WTC11 (cell line): Measurements from ENCODE around the gene LEFTY1. TPM values are rescaled to one million over a fixed set of nuclear protein-coding genes. Genes with fewer than 3 reads are reported as not detected.

Source experiments
- ATF1 ChIP-seq: sonication (generic); formaldehyde crosslinking; IDR thresholded peaks from 2 replicates; pipeline ENCODE4 v1.8.1; 2023; ENCODE audit warnings: mild to moderate bottlenecking, moderate library complexity, missing genetic modification reagents
- CREM ChIP-seq: sonication (generic); formaldehyde crosslinking; IDR thresholded peaks from 2 replicates; pipeline ENCODE4 v1.8.1; 2022; ENCODE audit warnings: mild to moderate bottlenecking, missing genetic modification reagents, moderate library complexity
- FOXP1 ChIP-seq: sonication (generic); formaldehyde crosslinking; IDR thresholded peaks from 2 replicates; pipeline ENCODE4 v1.8.0; 2022; ENCODE audit warnings: missing genetic modification reagents, mild to moderate bottlenecking, moderate library complexity, borderline replicate concordance
- KAT7 ChIP-seq: sonication (generic); formaldehyde crosslinking; IDR thresholded peaks from 2 replicates; pipeline ENCODE4 v1.8.1; 2023; ENCODE audit warnings: missing genetic modification reagents, mild to moderate bottlenecking, borderline replicate concordance
- RORB ChIP-seq: fragments of 250-450 bp; sonication (Bioruptor Pico); IDR thresholded peaks from 2 replicates; pipeline ENCODE4 v1.9.0; 2021; ENCODE audit warnings: mild to moderate bottlenecking
- SMAD3 ChIP-seq: sonication (generic); formaldehyde crosslinking; IDR thresholded peaks from 2 replicates; pipeline ENCODE4 v1.8.0; 2022; ENCODE audit warnings: missing genetic modification reagents, mild to moderate bottlenecking, borderline replicate concordance
- SP1 ChIP-seq: sonication (generic); formaldehyde crosslinking; conservative IDR thresholded peaks from 2 replicates; pipeline ENCODE4 v1.8.1; 2022; ENCODE audit warnings: missing genetic modification reagents
- ZNF121 ChIP-seq: sonication (generic); formaldehyde crosslinking; IDR thresholded peaks from 2 replicates; pipeline ENCODE4 v1.8.0; 2023; ENCODE audit warnings: missing genetic modification reagents
- ZNF138 ChIP-seq: sonication (generic); formaldehyde crosslinking; conservative IDR thresholded peaks from 2 replicates; pipeline ENCODE4 v1.8.1; 2022; ENCODE audit warnings: mild to moderate bottlenecking, moderate library complexity, missing genetic modification reagents
- ZNF232 ChIP-seq: sonication (generic); formaldehyde crosslinking; IDR thresholded peaks from 2 replicates; pipeline ENCODE4 v1.8.0; 2022; ENCODE audit warnings: mild to moderate bottlenecking, missing genetic modification reagents
- ZNF263 ChIP-seq: sonication (generic); formaldehyde crosslinking; IDR thresholded peaks from 2 replicates; pipeline ENCODE4 v1.8.1; 2022; ENCODE audit warnings: low read depth, mild to moderate bottlenecking, moderate library complexity, missing genetic modification reagents
- ZNF396 ChIP-seq: fragments of 250-450 bp; sonication (Bioruptor Pico); IDR thresholded peaks from 2 replicates; pipeline ENCODE4 v1.8.0; 2021; ENCODE audit warnings: mild to moderate bottlenecking, moderate library complexity, borderline replicate concordance
- total RNA-seq: library from RNA; stranded (reverse); gene quantifications from 3 replicates; pipeline ENCODE4 v1.2.3, GENCODE V29; 2021
- TF ChIP-seq, protein P1 (sequence below): sonication (generic); formaldehyde crosslinking; IDR thresholded peaks from 2 replicates; pipeline ENCODE4 v1.8.1; 2022; ENCODE audit warnings: missing genetic modification reagents, borderline replicate concordance
- TF ChIP-seq, protein P2 (sequence below): sonication (generic); formaldehyde crosslinking; IDR thresholded peaks from 2 replicates; pipeline ENCODE4 v1.8.0; 2022; ENCODE audit warnings: mild to moderate bottlenecking, missing genetic modification reagents
- TF ChIP-seq, protein P3 (sequence below): sonication (generic); formaldehyde crosslinking; IDR thresholded peaks from 2 replicates; pipeline ENCODE4 v1.8.0; 2023; ENCODE audit warnings: mild to moderate bottlenecking, missing genetic modification reagents
- TF ChIP-seq, protein P4 (sequence below): sonication (generic); formaldehyde crosslinking; IDR thresholded peaks from 2 replicates; pipeline ENCODE4 v1.8.1; 2022; ENCODE audit warnings: mild to moderate bottlenecking, missing genetic modification reagents, moderate library complexity, borderline replicate concordance
- TF ChIP-seq, protein P5 (sequence below): fragments of 250-450 bp; sonication (Bioruptor Pico); IDR thresholded peaks from 2 replicates; pipeline ENCODE4 v1.8.0; 2021; ENCODE audit warnings: mild to moderate bottlenecking
- TF ChIP-seq, protein P6 (sequence below): sonication (generic); formaldehyde crosslinking; IDR thresholded peaks from 2 replicates; pipeline ENCODE4 v1.8.0; 2022; ENCODE audit warnings: missing genetic modification reagents
- TF ChIP-seq, protein P7 (sequence below): sonication (generic); formaldehyde crosslinking; IDR thresholded peaks from 2 replicates; pipeline ENCODE4 v1.8.0; 2022; ENCODE audit warnings: mild to moderate bottlenecking, missing genetic modification reagents
- TF ChIP-seq, protein P8 (sequence below): fragments of 250-450 bp; sonication (Bioruptor Pico); IDR thresholded peaks from 2 replicates; pipeline ENCODE4 v1.9.0; 2021; ENCODE audit warnings: mild to moderate bottlenecking
- TF ChIP-seq, protein P9 (sequence below): sonication (generic); formaldehyde crosslinking; IDR thresholded peaks from 2 replicates; pipeline ENCODE4 v1.8.1; 2023; ENCODE audit warnings: mild to moderate bottlenecking, missing genetic modification reagents

LEFTY1 gene
- total RNA-seq, 1 experiment from 2014 or later, result 52.9 TPM

DNA sequence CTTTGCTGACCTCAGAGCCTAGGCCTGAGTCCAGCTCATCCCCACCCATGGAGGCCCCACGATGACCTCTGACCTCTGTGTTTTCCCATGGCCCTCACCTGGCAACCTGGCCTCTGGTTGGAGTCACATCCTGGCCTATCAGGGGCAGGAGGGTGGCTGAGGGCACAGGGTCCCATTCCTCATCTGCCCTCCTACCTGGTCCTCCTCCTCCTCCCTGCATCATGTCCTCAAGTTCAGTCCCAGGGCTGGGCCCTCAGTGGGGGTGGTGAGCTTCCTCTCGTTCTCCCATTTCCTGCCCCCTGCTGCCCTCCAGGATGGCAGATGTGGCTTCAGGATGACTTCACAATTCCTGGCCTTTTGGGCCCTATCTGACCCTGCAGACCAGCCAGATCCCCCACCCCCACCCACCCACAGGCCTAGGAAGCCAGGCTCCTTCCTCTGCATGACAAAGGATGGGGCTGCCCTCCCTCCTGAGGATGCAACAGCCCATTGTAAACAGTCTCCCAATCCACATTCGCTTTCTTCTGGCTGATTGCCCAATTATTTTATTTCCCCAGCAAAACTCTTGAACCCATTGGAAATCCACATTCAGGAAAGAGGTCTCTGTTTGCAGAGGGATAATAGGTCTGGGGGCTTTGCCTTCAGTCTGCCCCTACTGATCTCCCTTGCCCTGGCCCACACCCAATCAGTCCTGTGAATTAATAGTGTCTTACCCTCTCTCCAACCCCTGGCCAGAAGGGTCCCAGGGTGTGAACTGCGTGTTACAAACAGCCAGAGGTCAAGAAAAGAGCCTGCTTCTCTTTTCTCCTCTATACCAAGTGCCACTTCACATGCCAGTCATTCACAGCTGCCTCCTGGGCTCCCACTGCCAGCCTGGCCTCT lies 10.3 kb upstream of the LEFTY1 start (continued):
- TF ChIP-seq ZNF263 (CRISPR knock-in tag) (no peak; the same call in 1 of the 2 replicates), CREM (CRISPR knock-in tag) (no peak), RORB (CRISPR knock-in tag) (no peak), SP1 (CRISPR knock-in tag) (peak; percentile 71), KAT7 (CRISPR knock-in tag) (no peak), ZNF138 (no peak), ZNF396 (no peak), ZNF121 (CRISPR knock-in tag) (no peak; the same call in 1 of the 2 replicates), ZNF232 (CRISPR knock-in tag) (no peak), FOXP1 (CRISPR knock-in tag) (peak; percentile 59; the same call in 1 of the 2 replicates), SMAD3 (no peak), ATF1 (CRISPR knock-in tag) (no peak)
- TF ChIP-seq, protein P1, sequence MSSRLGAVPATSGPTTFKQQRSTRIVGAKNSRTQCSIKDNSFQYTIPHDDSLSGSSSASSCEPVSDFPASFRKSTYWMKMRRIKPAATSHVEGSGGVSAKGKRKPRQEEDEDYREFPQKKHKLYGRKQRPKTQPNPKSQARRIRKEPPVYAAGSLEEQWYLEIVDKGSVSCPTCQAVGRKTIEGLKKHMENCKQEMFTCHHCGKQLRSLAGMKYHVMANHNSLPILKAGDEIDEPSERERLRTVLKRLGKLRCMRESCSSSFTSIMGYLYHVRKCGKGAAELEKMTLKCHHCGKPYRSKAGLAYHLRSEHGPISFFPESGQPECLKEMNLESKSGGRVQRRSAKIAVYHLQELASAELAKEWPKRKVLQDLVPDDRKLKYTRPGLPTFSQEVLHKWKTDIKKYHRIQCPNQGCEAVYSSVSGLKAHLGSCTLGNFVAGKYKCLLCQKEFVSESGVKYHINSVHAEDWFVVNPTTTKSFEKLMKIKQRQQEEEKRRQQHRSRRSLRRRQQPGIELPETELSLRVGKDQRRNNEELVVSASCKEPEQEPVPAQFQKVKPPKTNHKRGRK (CRISPR knock-in tag), result no peak
- TF ChIP-seq, protein P2, sequence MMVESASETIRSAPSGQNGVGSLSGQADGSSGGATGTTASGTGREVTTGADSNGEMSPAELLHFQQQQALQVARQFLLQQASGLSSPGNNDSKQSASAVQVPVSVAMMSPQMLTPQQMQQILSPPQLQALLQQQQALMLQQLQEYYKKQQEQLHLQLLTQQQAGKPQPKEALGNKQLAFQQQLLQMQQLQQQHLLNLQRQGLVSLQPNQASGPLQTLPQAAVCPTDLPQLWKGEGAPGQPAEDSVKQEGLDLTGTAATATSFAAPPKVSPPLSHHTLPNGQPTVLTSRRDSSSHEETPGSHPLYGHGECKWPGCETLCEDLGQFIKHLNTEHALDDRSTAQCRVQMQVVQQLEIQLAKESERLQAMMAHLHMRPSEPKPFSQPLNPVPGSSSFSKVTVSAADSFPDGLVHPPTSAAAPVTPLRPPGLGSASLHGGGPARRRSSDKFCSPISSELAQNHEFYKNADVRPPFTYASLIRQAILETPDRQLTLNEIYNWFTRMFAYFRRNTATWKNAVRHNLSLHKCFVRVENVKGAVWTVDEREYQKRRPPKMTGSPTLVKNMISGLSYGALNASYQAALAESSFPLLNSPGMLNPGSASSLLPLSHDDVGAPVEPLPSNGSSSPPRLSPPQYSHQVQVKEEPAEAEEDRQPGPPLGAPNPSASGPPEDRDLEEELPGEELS, result peak; percentile 95; the same call in 1 of the 2 replicates
- TF ChIP-seq, protein P3, sequence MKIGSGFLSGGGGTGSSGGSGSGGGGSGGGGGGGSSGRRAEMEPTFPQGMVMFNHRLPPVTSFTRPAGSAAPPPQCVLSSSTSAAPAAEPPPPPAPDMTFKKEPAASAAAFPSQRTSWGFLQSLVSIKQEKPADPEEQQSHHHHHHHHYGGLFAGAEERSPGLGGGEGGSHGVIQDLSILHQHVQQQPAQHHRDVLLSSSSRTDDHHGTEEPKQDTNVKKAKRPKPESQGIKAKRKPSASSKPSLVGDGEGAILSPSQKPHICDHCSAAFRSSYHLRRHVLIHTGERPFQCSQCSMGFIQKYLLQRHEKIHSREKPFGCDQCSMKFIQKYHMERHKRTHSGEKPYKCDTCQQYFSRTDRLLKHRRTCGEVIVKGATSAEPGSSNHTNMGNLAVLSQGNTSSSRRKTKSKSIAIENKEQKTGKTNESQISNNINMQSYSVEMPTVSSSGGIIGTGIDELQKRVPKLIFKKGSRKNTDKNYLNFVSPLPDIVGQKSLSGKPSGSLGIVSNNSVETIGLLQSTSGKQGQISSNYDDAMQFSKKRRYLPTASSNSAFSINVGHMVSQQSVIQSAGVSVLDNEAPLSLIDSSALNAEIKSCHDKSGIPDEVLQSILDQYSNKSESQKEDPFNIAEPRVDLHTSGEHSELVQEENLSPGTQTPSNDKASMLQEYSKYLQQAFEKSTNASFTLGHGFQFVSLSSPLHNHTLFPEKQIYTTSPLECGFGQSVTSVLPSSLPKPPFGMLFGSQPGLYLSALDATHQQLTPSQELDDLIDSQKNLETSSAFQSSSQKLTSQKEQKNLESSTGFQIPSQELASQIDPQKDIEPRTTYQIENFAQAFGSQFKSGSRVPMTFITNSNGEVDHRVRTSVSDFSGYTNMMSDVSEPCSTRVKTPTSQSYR, result peak; percentile 94
- TF ChIP-seq, protein P4, sequence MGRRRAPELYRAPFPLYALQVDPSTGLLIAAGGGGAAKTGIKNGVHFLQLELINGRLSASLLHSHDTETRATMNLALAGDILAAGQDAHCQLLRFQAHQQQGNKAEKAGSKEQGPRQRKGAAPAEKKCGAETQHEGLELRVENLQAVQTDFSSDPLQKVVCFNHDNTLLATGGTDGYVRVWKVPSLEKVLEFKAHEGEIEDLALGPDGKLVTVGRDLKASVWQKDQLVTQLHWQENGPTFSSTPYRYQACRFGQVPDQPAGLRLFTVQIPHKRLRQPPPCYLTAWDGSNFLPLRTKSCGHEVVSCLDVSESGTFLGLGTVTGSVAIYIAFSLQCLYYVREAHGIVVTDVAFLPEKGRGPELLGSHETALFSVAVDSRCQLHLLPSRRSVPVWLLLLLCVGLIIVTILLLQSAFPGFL (CRISPR knock-in tag), result no peak
- TF ChIP-seq, protein P5, sequence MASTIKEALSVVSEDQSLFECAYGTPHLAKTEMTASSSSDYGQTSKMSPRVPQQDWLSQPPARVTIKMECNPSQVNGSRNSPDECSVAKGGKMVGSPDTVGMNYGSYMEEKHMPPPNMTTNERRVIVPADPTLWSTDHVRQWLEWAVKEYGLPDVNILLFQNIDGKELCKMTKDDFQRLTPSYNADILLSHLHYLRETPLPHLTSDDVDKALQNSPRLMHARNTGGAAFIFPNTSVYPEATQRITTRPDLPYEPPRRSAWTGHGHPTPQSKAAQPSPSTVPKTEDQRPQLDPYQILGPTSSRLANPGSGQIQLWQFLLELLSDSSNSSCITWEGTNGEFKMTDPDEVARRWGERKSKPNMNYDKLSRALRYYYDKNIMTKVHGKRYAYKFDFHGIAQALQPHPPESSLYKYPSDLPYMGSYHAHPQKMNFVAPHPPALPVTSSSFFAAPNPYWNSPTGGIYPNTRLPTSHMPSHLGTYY (CRISPR knock-in tag), result peak; percentile 26; the same call in 1 of the 2 replicates
- TF ChIP-seq, protein P6, sequence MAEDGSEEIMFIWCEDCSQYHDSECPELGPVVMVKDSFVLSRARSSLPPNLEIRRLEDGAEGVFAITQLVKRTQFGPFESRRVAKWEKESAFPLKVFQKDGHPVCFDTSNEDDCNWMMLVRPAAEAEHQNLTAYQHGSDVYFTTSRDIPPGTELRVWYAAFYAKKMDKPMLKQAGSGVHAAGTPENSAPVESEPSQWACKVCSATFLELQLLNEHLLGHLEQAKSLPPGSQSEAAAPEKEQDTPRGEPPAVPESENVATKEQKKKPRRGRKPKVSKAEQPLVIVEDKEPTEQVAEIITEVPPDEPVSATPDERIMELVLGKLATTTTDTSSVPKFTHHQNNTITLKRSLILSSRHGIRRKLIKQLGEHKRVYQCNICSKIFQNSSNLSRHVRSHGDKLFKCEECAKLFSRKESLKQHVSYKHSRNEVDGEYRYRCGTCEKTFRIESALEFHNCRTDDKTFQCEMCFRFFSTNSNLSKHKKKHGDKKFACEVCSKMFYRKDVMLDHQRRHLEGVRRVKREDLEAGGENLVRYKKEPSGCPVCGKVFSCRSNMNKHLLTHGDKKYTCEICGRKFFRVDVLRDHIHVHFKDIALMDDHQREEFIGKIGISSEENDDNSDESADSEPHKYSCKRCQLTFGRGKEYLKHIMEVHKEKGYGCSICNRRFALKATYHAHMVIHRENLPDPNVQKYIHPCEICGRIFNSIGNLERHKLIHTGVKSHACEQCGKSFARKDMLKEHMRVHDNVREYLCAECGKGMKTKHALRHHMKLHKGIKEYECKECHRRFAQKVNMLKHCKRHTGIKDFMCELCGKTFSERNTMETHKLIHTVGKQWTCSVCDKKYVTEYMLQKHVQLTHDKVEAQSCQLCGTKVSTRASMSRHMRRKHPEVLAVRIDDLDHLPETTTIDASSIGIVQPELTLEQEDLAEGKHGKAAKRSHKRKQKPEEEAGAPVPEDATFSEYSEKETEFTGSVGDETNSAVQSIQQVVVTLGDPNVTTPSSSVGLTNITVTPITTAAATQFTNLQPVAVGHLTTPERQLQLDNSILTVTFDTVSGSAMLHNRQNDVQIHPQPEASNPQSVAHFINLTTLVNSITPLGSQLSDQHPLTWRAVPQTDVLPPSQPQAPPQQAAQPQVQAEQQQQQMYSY (CRISPR knock-in tag), result no peak
- TF ChIP-seq, protein P7, sequence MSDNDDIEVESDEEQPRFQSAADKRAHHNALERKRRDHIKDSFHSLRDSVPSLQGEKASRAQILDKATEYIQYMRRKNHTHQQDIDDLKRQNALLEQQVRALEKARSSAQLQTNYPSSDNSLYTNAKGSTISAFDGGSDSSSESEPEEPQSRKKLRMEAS (CRISPR knock-in tag), result peak; percentile 52; the same call in 1 of the 2 replicates
- TF ChIP-seq, protein P8, sequence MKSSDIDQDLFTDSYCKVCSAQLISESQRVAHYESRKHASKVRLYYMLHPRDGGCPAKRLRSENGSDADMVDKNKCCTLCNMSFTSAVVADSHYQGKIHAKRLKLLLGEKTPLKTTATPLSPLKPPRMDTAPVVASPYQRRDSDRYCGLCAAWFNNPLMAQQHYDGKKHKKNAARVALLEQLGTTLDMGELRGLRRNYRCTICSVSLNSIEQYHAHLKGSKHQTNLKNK (CRISPR knock-in tag), result no peak
- TF ChIP-seq, protein P9, sequence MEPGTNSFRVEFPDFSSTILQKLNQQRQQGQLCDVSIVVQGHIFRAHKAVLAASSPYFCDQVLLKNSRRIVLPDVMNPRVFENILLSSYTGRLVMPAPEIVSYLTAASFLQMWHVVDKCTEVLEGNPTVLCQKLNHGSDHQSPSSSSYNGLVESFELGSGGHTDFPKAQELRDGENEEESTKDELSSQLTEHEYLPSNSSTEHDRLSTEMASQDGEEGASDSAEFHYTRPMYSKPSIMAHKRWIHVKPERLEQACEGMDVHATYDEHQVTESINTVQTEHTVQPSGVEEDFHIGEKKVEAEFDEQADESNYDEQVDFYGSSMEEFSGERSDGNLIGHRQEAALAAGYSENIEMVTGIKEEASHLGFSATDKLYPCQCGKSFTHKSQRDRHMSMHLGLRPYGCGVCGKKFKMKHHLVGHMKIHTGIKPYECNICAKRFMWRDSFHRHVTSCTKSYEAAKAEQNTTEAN (CRISPR knock-in tag), result no peak
